OCI-M1 (cell line): ENCODE measurements around the gene MDGA2.
"Not testable (repeated sequence)": the region's sequence is repeated elsewhere in the genome, so short reads cannot be mapped to it uniquely, and the experiment has no call there.

Experiments
- DNase-seq: peaks from one replicate; lab custom pipeline; 2025; lab: John Stamatoyannopoulos, UW

The MDGA2 gene

GRCh38 chr14:47328376-47328775 is 347.0 kb downstream of the MDGA2 start:
- DNase-seq: no peak

- no peak for DNase-seq
Observed at GRCh38 chr14:47327336-47327735, 348.1 kb downstream of the MDGA2 start.

DNA sequence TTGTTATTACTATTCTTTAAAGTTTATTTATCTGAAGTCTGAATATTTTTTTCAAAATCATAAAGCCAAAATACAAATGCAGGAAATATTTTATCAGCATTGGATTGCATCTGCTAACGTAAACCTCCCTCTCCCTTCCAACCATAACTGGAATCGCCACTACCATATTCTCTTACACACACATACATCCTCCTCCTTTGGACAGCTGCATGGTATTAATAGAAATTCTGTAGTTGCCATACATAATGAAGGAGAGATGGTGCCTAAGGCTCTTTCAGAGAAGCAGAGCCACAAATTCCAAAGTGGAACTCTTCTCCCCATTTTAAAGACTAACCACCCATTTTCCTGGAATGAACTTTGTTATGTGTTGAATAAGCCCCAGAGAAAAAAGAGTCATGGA is 352.7 kb downstream of the MDGA2 start:
- no peak for DNase-seq

GRCh38 chr14:47302121-47302520 is 373.3 kb downstream of the MDGA2 start:
- no peak for DNase-seq

DNA sequence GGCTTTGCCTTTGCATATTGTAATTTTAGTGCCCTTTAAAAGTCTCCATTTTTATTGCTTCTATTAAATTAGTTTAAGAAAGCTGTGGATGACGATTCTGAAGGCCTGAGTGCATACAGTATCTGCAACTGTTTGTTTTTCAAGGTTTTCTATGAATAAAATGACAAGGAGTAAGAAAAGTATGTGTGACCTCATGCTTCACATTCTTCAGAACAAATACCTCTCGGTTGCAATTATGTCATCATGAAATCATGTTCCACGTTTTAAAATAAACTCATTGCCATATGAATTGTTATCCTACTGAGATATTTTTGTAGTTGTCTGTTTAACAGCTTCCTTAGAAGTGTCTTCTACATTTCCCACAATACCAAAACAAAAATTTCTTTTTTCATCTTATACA is 374.6 kb downstream of the MDGA2 start:
- no peak for DNase-seq

GRCh38 chr14:47297374-47297773 is 378.0 kb downstream of the MDGA2 start:
- no peak for DNase-seq

DNA sequence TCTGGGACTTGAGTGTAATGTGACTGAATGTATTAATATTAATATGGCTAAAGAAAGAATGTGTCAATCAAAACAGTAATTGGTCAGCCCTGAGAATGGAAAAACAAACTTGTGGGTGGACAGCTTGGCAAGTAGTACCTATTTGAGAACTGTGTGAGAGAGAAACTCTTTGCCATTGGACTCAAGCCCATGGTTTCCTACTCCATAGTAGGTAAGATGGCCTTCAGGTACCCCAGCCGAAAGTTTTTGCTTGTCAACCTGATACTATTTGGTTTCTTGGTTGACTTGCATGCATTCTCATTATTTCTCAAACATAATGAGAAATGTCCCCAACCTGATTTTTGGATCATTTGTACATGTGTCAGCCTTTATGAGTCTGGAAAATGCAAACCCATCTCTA is 391.1 kb downstream of the MDGA2 start:
- DNase-seq: no peak

GRCh38 chr14:47281761-47282160 is 393.6 kb downstream of the MDGA2 start:
- not testable (repeated sequence) for DNase-seq

DNA sequence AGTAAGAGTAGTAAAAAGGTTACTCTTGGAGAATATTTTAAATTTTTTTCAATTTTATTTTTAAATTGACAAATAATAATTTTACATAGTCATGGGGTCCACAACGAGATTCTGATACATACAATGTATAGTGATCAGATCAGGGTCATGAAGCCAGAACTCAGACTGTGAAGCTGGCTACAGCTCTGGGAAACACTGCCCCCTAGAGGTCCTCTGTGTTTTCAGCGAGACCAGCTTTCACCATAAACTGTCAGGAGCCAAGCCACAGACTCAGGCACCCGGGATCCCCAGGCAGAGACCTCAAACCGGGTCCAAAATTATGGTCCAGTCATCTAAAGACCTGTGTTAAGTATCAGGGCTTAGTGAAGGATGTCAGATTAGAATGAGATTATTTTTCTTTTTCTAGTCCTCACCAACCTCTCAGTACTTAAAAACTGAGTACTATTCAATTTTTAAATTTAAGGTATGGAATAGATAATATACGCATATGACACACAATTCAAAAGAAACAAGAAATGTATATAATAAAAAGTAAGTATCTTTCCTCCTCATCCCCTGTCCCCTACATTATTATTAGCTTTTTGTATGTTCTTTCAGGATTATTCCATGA is 397.1 kb downstream of the MDGA2 start:
- DNase-seq: peak; percentile 85

GRCh38 chr14:47277703-47278102 is 397.7 kb downstream of the MDGA2 start:
- DNase-seq: peak; percentile 57

DNA sequence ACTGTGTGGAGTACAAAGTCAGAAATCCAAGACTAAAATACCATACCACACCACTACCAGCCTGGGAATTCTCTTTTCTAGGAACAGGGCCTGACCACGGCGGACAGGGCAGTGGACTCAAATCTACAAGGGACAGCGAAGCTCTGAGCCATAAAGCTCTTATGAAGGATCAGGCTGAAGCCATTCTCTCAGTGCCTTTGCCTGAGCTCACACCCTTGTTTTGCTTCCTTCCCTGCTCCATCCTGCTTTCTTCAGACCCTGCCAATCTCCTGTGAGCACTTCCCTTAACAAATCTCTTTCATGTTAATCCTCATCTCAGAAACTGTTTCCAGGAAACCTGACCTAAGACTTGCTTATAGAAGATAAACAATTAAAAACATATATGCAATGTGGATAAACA is 398.5 kb downstream of the MDGA2 start:
- DNase-seq: peak; percentile 4

DNA sequence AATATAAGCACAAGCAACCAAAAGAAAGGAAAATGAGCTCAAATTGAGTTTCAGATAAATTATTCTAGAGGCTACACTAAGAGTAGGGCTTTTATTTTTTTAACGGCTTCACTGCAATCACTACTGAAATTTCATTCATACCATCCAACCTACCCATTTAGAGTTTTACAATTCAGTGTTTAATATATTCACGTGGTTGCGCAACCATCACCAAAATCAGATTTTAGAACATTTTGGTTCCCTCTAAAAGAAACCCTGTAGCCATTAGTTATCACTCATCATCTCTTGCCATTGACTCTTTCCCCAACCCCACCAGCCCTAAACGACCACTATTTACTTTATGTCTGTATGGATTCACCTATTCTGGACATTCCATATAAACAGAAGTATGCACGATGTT is 401.5 kb downstream of the MDGA2 start:
- DNase-seq: peak; percentile 6

GRCh38 chr14:47270715-47271114 is 404.7 kb downstream of the MDGA2 start:
- DNase-seq: no peak

GRCh38 chr14:47269756-47270492 is 405.5 kb downstream of the MDGA2 start:
- peak; percentile 80 for DNase-seq

GRCh38 chr14:47264842-47265241 is 410.6 kb downstream of the MDGA2 start:
- DNase-seq: no peak

DNA sequence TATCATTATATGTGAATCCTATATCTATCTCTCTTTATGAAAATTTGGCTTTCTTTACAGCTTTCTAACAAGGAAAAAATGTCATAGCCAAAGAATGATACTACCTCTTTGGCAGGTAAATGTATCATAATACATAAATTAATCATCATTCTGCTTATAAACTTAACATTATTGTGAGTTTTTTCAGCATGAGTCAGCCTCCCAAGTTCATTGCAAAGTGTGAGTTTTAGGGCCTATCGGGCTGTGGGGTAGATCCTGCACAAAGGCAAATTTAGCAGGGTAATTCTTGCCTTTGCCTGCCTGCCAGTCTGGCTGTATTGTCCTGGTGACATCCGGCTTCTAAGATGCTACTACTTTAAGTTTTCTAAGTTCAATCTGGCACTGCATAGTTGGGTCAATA is 412.6 kb downstream of the MDGA2 start:
- DNase-seq: no peak

DNA sequence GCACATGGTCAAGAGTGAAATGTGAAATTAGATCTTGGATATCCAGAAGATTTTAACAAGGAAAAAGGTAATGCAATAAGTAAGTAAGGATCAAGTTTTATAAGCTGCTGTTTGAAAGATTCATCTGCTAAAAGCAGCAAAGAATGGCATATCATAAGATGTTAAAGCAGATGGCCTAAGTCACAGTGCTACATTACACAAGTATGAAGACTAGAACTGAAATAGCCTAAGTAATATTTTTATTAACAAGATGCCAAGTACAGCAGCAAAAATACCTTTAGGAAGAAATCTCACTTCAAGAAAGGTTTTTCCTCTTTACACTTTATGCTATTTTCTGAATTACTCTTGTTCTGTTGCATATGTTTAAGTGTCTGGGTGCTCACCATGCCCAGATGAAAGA is 414.1 kb downstream of the MDGA2 start:
- DNase-seq: no peak

DNA sequence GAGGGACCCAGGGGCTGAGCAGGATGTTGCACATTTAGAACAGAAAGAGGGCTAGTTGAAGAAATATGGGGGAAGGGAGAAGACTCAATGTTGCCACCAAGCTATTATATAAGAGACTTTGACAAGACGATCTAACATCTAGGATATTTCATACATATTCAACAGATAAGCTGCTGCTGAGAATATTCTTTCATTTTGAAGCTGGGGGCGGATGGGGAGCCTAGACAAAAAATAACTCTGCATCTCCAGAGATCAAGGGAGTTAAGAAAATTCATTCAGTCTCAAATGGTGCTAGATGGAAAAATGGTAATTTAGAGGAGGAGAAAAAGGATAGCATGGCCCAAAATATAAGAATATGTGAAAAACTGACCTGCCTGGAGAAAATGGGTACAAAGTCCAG is 415.6 kb downstream of the MDGA2 start:
- no peak for DNase-seq

DNA sequence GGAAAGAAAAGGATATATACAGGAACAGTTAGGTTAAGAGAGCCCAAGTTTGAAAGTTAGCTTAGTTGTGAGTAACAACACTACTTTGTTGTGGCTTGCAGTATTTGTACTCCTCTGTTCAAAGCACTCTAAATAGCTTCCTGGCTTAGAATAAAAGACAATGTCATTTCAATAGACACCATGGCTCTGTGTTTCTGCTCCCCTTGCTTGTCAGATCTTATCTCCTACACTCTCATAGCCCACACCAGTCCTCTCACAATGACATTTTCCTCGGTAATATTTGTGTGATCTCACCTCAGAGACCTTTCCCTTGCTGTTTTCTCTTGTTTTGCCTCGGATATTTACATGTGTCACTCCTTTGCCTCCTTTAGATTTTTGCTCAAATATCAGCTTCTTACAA is 418.4 kb downstream of the MDGA2 start:
- DNase-seq: no peak

GRCh38 chr14:47252802-47253201 is 422.6 kb downstream of the MDGA2 start:
- peak; percentile 46 for DNase-seq

GRCh38 chr14:47246367-47246766 is 429.0 kb downstream of the MDGA2 start:
- DNase-seq: no peak

GRCh38 chr14:47242579-47242978 is 432.8 kb downstream of the MDGA2 start:
- not testable (repeated sequence) for DNase-seq

GRCh38 chr14:47240748-47241437 is 434.5 kb downstream of the MDGA2 start:
- peak; percentile 8 for DNase-seq
